Karpas-422 (cell line): ENCODE measurements around the gene VAX1. TPM values are rescaled to one million over a fixed set of nuclear protein-coding genes. Genes with fewer than 3 reads are reported as not detected.

ENCODE experiments used
- DNase-seq: peaks from one replicate; pipeline ENCODE4 v3.0.0-alpha.2; 2015
- H2AFZ ChIP-seq: fragments of 200-600 bp; sonication (generic); 2 replicates; pipeline ENCODE4 v1.6.1; 2014; ENCODE audit warnings: antibody characterized with exemption, low read length, mixed read lengths
- H3K27ac ChIP-seq: fragments of 200-600 bp; sonication (generic); 2 replicates; pipeline ENCODE4 v1.5.1; 2014; ENCODE audit warnings: mild to moderate bottlenecking, low read length, moderate library complexity
- H3K27me3 ChIP-seq: fragments of 200-600 bp; sonication (generic); 2 replicates; pipeline ENCODE4 v1.6.1; 2014; ENCODE audit warnings: low read length, mixed read lengths
- H3K36me3 ChIP-seq: fragments of 200-600 bp; sonication (generic); 2 replicates; pipeline ENCODE4 v1.6.1; 2014; ENCODE audit warnings: low read length, mixed read lengths; ENCODE audit not compliant: insufficient read depth
- H3K4me1 ChIP-seq: fragments of 200-600 bp; sonication (generic); 2 replicates; pipeline ENCODE4 v1.6.1; 2014; ENCODE audit warnings: mild to moderate bottlenecking, low read length, mixed read lengths
- H3K4me2 ChIP-seq: fragments of 200-600 bp; sonication (generic); 2 replicates; pipeline ENCODE4 v1.6.1; 2014; ENCODE audit warnings: low read length, low read depth, mild to moderate bottlenecking; ENCODE audit not compliant: poor library complexity, severe bottlenecking
- H3K4me3 ChIP-seq: fragments of 200-600 bp; sonication (generic); 2 replicates; pipeline ENCODE4 v1.5.1; 2014; ENCODE audit warnings: mild to moderate bottlenecking, antibody characterized with exemption, low read length, mixed read lengths
- H3K79me2 ChIP-seq: fragments of 200-600 bp; sonication (generic); 2 replicates; pipeline ENCODE4 v1.6.1; 2014; ENCODE audit warnings: mild to moderate bottlenecking, low read length, mixed read lengths
- H3K9ac ChIP-seq: fragments of 200-600 bp; sonication (generic); 2 replicates; pipeline ENCODE4 v1.6.0; 2014; ENCODE audit warnings: low read length
- H3K9me2 ChIP-seq: fragments of 200-600 bp; sonication (generic), shearing (Covaris generic); replicated peaks from 2 replicates; pipeline ENCODE4 v1.6.0; 2014; ENCODE audit warnings: mild to moderate bottlenecking, low read length, moderate library complexity; ENCODE audit not compliant: insufficient read depth
- H3K9me3 ChIP-seq: fragments of 300-700, 200-600 bp; sonication (generic); 2 replicates; pipeline ENCODE4 v1.6.1; 2014; ENCODE audit warnings: low read length, mixed read lengths
- H4K20me1 ChIP-seq: fragments of 200-600 bp; sonication (generic); 2 replicates; pipeline ENCODE4 v1.6.1; 2014; ENCODE audit warnings: mild to moderate bottlenecking, antibody characterized with exemption, low read length, low read depth; ENCODE audit not compliant: insufficient read depth
- total RNA-seq: library from RNA; depleted of rRNA; stranded (reverse); fragments of >200 nt; shearing (Covaris generic); gene quantifications from 2 replicates; pipeline ENCODE4 v1.2.3, GENCODE V29; 2014; ENCODE audit warnings: low replicate concordance

VAX1 gene
- total RNA-seq, 1 experiment from 2014 or later = not detected

GRCh38 chr10:117175215-117175900 is 37.3 kb upstream of the VAX1 start:
- Histone ChIP-seq H3K4me3 (no peak overlapping the region), H3K36me3 (no peaks in the 10 kb centered on the region), H3K27ac (no peak overlapping the region), H3K9ac (no peak overlapping the region), H4K20me1 (no peaks in the 10 kb centered on the region), H3K79me2 (no peaks in the 10 kb centered on the region), H3K4me2 (peak overlapping the region; percentile 21), H3K4me1 (peaks cover 14% of the 10 kb centered on the region), H3K9me3 (no peaks in the 10 kb centered on the region), H3K27me3 (no peaks in the 10 kb centered on the region), H3K9me2 (no peaks in the 10 kb centered on the region), H2AFZ (no peak overlapping the region)
- DNase-seq = no peak

DNA sequence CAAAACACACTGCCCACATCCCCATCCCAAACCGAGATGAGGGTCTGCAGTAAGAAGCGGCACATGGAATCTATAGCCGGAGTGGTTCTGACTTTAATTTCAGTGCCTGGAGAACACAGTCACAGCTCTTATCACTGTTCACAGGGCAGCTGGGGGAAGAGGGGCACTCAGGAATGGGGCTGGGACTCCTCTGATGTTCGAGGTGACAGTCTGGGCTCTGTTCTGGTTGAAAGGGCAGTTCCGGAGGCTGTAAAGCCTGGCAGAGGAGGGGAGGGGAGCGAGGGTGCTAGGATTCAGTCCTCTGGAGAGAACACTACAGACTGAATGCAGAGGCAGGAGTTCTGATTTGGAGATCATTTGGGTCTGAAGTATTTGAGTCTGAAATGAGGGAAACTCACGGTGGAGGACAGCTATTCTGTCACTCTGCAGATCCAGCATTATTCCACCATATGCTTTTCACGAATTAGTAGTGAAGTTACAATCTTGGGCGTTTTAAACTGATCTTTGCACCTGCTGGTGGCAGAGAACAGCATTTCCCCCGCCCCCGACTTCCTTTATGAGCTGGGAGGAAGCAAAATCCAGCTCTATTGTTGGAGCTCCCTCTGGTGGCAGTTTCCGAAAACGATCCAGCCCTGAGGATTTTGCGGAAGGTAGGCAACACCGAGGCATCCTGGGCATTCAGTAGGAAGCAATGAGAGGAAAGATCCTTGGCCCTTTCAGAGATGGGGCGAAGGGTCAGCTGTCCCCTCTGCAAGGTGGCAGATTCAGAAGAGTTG is 36.6 kb upstream of the VAX1 start:
- Histone ChIP-seq H3K9me2 (no peaks in the 10 kb centered on the region), H3K4me3 (no peak overlapping the region), H3K79me2 (no peaks in the 10 kb centered on the region), H3K9ac (no peak overlapping the region), H3K4me1 (peaks cover 14% of the 10 kb centered on the region), H3K27ac (no peak overlapping the region), H2AFZ (no peak overlapping the region), H3K9me3 (no peaks in the 10 kb centered on the region), H3K36me3 (no peaks in the 10 kb centered on the region), H4K20me1 (no peaks in the 10 kb centered on the region), H3K27me3 (no peaks in the 10 kb centered on the region), H3K4me2 (peak overlapping the region; percentile 21)
- peak; percentile 94 for DNase-seq

DNA sequence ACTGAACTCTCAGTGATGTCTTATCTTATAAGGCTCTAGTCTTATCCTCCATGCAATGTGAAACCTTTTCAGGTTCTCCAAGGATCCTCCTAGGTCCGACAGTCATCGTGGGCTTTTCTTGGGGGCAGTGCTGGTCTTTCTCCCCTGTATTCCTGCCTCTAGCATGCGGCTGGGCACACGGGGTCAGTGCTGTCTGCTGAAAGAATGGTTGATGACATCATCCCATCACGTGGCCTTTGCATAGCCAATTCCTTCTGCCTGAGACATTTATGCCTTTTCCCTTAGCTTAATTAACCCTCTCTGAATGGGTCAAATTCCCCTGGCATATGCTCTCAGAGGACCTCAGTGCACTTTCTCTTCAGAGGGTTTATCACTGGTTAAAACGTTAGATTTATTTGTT is 32.2 kb upstream of the VAX1 start:
- Histone ChIP-seq H3K9me2 (no peaks in the 10 kb centered on the region), H3K9ac (no peak overlapping the region), H3K36me3 (no peaks in the 10 kb centered on the region), H3K4me3 (no peak overlapping the region), H3K4me1 (peaks cover 3% of the 10 kb centered on the region; the same call in 1 of the 2 replicates), H4K20me1 (no peaks in the 10 kb centered on the region), H3K27ac (no peak overlapping the region), H3K4me2 (no peak overlapping the region), H3K27me3 (no peaks in the 10 kb centered on the region), H2AFZ (no peak overlapping the region), H3K9me3 (no peaks in the 10 kb centered on the region), H3K79me2 (no peaks in the 10 kb centered on the region)
- no peak for DNase-seq

- H3K4me3 ChIP-seq = no peak overlapping the region
- H3K27me3 ChIP-seq = no peaks in the 10 kb centered on the region
- H3K9ac ChIP-seq = no peak overlapping the region
- H3K4me2 ChIP-seq = no peak overlapping the region
- no peaks in the 10 kb centered on the region for H3K9me3 ChIP-seq
- H4K20me1 ChIP-seq = no peaks in the 10 kb centered on the region
- no peaks in the 10 kb centered on the region for H3K36me3 ChIP-seq
- no peaks in the 10 kb centered on the region for H3K79me2 ChIP-seq
- no peak overlapping the region for H3K27ac ChIP-seq
- H2AFZ ChIP-seq = no peak overlapping the region
- DNase-seq = no peak
- H3K9me2 ChIP-seq = no peaks in the 10 kb centered on the region
- H3K4me1 ChIP-seq = no peaks in the 10 kb centered on the region
Observed at GRCh38 chr10:117169480-117169879, 31.4 kb upstream of the VAX1 start.

GRCh38 chr10:117168729-117169128 is 30.7 kb upstream of the VAX1 start:
- H3K4me3 ChIP-seq = no peak overlapping the region
- H4K20me1 ChIP-seq = no peaks in the 10 kb centered on the region
- no peaks in the 10 kb centered on the region for H3K36me3 ChIP-seq
- H3K79me2 ChIP-seq = no peaks in the 10 kb centered on the region
- H3K4me1 ChIP-seq = no peaks in the 10 kb centered on the region
- no peaks in the 10 kb centered on the region for H3K27me3 ChIP-seq
- no peaks in the 10 kb centered on the region for H3K9me2 ChIP-seq
- H3K9ac ChIP-seq = no peak overlapping the region
- H3K4me2 ChIP-seq = no peak overlapping the region
- no peak overlapping the region for H3K27ac ChIP-seq
- H2AFZ ChIP-seq = no peak overlapping the region
- DNase-seq = no peak
- H3K9me3 ChIP-seq = no peaks in the 10 kb centered on the region

DNA sequence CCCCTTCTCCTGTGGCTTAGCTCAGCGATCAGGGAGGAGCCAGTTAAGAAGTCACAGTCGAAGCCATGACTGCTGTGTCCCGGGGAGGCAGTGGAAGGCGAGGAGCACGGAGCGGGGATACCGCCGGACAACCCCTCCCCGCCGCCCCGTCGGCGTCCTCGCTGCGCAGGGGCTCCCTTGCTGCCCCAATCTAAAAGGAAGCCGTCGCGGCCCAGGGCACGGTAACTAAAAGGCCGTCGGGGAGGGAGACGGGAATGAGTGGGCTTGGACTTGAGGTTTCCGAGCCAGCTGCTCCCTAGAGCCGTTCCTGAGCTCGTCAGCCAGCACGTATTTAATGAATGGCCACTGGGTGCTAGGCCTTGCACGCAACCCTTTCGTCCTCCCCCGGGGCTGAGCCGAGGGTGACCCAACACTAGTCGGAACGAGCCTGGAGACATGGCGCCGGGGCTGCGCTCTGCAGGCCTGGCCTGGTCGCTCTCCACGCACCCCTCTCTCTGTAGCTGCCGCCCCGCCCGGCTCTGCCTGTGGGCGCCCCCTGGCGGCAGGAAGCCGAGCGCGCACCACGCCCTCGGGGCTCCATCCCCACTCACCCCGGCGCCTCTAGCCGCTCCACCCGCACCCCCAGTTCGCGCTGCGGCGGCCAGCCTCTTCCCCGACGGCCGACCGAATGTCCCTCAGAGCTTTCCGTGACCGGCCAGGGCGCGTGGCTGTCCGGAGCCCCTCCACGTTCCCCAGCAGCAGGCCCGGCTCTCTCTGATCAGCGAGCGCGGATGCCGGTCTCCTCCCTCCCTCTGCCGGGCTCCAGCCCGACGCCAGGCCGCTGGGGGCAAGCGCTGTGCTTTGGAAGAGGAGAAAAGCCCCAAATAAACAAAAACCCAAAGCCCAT is 30.0 kb upstream of the VAX1 start:
- no peaks in the 10 kb centered on the region for H3K36me3 ChIP-seq
- H3K4me2 ChIP-seq = no peak overlapping the region
- H3K27me3 ChIP-seq = no peaks in the 10 kb centered on the region
- no peaks in the 10 kb centered on the region for H3K9me3 ChIP-seq
- no peaks in the 10 kb centered on the region for H3K79me2 ChIP-seq
- H3K9ac ChIP-seq = no peak overlapping the region
- H4K20me1 ChIP-seq = no peaks in the 10 kb centered on the region
- no peak overlapping the region for H3K27ac ChIP-seq
- no peaks in the 10 kb centered on the region for H3K4me1 ChIP-seq
- no peak overlapping the region for H2AFZ ChIP-seq
- DNase-seq = peak; percentile 74
- H3K4me3 ChIP-seq = no peak overlapping the region
- no peaks in the 10 kb centered on the region for H3K9me2 ChIP-seq

- Histone ChIP-seq H3K27me3 (no peaks in the 10 kb centered on the region), H3K79me2 (no peaks in the 10 kb centered on the region), H3K4me1 (no peaks in the 10 kb centered on the region), H2AFZ (no peak overlapping the region), H3K9ac (no peak overlapping the region), H3K9me3 (no peaks in the 10 kb centered on the region), H3K9me2 (no peaks in the 10 kb centered on the region), H3K4me2 (no peak overlapping the region), H3K4me3 (no peak overlapping the region), H4K20me1 (no peaks in the 10 kb centered on the region), H3K36me3 (no peaks in the 10 kb centered on the region), H3K27ac (no peak overlapping the region)
- DNase-seq = no peak
Observed at GRCh38 chr10:117167346-117167788, 29.3 kb upstream of the VAX1 start.
